Skin epidermis (tissue), 12 donors: ENCODE data around the gene SCRN2.

ENCODE experiments used
- H3K27ac ChIP-seq, 21 experiments: fragments of 200-600 bp; sonication (generic) in 11 of 21; one replicate each; pipeline ENCODE4 v1.5.0; 2020; ENCODE audit warnings: mild to moderate bottlenecking in 3 of 21, inconsistent platforms in 2 of 21, moderate library complexity in 2 of 21
- H3K4me3 ChIP-seq, 7 experiments: fragments of 200-600 bp; sonication (generic) in 2 of 7; one replicate each; pipeline ENCODE4 v1.5.0; 2020; ENCODE audit warnings: inconsistent platforms in 2 of 7, mild to moderate bottlenecking in 2 of 7, moderate library complexity in 1 of 7

Gene SCRN2

GRCh38 chr17:47810901-47811635 is 30.0 kb downstream of the SCRN2 start:
- Histone ChIP-seq H3K27ac (peak overlapping the region in 1 of 21 experiments; percentile 24), H3K4me3 (no peak overlapping the region)

DNA sequence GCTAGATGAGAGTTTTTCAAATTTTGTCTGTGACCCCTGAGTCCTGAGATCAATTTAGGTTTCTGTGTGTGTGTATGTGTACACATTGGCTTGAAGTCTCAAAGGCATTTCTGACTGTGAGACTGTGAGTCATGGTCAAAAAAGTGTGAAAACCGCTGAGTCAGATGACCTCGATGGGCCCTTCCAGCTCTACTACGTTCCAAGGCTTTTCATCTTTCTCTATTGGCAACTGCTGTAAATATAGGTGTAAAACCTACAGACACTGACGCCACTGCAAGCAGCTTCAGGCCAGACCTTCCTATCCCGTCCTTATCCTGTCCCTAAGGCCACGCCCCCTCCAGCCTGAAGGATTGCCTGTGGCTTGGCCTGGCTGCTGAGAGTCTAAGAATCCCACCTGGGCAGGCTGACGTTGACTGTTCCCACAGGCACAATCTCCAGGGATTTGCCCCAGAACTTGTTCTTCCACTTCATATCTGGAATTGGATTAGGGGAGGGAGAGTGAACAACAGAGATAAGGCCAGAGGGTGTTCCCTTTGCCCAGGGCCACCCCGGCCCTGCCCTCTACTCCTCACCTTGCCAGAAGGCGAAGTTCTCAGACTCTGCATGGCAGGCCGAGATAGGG is 30.8 kb downstream of the SCRN2 start:
- H3K27ac ChIP-seq = peak overlapping the region in 2 of 21 experiments; percentile 24 to 55
- H3K4me3 ChIP-seq = no peak overlapping the region

DNA sequence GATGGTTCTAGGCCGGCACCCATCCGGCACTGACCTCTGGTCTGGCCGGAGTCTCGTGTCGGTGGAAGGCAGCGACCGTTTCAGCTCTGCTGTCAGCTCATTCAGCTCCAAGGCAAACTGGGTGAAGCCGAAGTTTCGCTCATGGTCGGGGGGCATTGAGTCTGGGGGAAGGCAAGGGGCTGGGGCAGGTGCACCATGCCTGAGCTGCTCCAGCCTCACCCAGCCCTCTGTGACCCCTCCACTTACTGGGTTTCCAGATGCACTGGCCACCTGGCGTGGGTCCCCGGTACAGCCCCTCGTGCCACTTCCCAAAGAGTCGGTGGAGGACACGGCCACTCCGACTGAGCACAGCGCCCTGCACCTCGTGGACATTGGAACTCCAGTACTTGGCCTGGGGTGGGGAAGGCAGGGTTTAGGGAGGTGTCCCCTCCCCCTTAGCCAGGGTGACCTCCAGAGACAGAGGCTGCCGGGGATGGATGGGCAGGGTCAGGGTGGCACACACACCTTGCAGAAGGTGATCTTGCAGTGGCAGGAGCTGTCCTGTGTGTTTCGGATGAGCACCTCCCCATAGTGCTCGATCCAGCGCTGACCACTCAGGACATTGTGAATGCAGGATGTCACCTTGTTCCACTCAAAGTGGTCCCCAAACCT is 32.1 kb downstream of the SCRN2 start:
- no peak overlapping the region for H3K27ac ChIP-seq
- no peak overlapping the region for H3K4me3 ChIP-seq

DNA sequence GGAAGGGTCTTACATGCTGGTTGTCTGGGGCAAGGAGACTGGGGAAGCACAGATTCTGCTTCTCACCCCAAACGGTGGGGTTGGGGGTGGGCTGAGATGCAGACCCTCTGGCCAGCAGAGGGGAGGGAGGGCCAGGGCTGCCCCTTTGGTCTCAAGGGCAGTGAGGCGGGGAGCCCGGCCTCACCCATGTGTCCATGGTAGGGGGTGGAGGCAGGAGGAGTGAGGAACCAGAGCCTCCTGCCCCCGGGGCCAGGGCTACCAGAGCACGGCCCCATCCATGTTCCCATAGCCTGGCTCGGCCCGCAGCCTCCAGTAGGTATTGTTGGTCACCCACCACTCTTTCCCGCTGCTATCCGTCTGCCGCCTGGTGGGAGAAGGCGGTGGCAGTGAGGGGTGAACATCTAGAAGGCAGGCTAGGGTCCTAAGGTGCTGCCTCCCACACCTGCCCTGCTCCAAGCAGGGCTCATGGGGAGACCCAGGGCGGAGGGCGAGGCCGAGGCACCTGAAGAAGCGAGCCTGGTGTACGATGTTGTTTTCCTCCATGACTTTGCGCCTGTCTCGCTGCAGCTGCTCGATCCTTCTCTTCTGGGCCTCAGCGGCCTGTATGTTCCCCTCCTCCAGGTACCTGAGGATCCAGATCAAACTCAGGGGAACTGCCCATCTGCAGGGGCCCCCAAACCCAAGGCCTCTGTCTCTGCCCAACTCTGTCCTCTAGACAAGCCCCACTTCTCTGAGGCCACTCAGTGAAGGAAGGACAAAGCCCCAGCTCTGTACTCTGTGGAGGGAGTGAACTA is 32.8 kb downstream of the SCRN2 start:
- no peak overlapping the region for H3K27ac ChIP-seq
- H3K4me3 ChIP-seq = no peak overlapping the region

- H3K27ac ChIP-seq = no peak overlapping the region
- H3K4me3 ChIP-seq = no peak overlapping the region
Measured at GRCh38 chr17:47807421-47807820, 33.7 kb downstream of the SCRN2 start.

GRCh38 chr17:47806913-47807255 is 34.2 kb downstream of the SCRN2 start:
- no peak overlapping the region for H3K4me3 ChIP-seq
- no peak overlapping the region for H3K27ac ChIP-seq

GRCh38 chr17:47806026-47806912 is 34.8 kb downstream of the SCRN2 start:
- H3K4me3 ChIP-seq = no peak overlapping the region
- H3K27ac ChIP-seq = no peak overlapping the region

DNA sequence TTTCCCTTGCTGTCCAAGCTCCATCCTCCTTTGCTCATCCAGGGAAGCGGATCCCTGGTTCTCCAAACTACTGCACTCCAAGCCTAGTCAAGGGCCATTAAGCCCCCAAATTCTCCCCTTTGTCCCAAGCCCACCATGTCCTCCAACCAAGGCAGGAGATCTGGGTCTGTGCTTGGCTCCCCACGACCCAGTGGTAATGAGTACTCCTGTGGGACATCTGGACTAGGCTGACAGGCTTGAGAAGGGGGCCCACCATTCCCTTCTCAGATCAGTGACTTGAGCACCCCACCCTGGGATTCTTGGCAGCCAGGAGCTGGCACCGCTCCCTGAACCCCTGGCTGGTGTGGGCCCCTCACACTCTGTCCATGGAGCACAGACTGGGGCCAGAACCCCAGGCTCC is 36.6 kb downstream of the SCRN2 start:
- Histone ChIP-seq H3K4me3 (no peak overlapping the region), H3K27ac (no peak overlapping the region)

GRCh38 chr17:47803751-47804150 is 37.3 kb downstream of the SCRN2 start:
- H3K27ac ChIP-seq = no peak overlapping the region
- H3K4me3 ChIP-seq = no peak overlapping the region

GRCh38 chr17:47803201-47803600 is 37.9 kb downstream of the SCRN2 start:
- H3K4me3 ChIP-seq = no peak overlapping the region
- no peak overlapping the region for H3K27ac ChIP-seq

DNA sequence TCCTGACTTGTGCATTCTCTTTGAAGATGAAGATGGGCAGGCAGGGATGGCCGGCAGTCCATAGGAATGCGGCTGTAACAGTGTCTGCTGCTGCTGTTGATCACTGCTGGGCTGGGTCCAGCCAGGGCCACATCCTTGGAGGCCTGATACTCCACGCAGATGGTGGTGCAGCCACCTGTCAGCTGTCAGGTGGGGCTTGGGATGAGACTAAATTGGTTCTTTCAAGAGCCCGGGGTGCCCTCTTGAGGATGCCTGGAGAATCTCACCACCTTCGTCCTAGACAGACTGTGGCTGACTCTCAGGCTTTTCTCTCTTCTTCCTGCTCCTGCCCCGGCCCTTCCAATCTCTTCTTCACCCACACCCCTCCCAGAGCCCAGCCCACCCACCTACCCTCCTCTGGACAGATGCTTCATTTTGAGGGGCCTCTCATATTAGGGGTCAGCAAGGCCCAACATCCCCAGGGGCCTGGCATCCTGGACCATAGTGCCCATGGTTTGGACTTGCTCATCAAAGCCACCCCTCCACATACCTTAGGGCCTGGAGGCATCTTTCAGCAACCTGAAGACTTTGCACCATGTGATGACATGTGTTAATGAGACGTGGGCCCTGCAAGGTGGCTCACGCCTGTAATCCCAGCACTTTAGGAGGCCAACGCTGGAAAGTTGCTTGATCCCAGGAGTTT is 38.6 kb downstream of the SCRN2 start:
- no peak overlapping the region for H3K4me3 ChIP-seq

DNA sequence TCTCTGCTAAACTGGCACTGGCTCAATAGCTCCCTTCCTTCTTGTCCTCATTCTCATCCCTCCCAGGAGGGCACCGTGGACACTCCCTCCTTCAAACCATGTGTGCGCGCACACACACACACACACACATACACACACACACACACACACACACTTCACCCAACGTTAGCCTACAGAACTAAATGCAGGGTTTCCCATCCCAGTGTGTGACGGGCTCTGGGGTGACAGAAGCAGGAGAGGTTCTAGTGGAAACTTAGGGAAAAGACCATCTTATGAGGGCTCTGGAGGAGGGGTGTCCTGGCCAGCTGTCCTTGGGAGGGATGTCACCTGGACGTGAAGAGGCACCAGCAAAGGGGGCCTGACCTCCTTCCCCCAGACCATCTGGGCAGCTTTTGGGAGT is 39.2 kb downstream of the SCRN2 start:
- Histone ChIP-seq H3K4me3 (no peak overlapping the region), H3K27ac (no peak overlapping the region)

More for the DNA sequence above, 38.6 kb downstream of the SCRN2 start:
- no peak overlapping the region for H3K27ac ChIP-seq

DNA sequence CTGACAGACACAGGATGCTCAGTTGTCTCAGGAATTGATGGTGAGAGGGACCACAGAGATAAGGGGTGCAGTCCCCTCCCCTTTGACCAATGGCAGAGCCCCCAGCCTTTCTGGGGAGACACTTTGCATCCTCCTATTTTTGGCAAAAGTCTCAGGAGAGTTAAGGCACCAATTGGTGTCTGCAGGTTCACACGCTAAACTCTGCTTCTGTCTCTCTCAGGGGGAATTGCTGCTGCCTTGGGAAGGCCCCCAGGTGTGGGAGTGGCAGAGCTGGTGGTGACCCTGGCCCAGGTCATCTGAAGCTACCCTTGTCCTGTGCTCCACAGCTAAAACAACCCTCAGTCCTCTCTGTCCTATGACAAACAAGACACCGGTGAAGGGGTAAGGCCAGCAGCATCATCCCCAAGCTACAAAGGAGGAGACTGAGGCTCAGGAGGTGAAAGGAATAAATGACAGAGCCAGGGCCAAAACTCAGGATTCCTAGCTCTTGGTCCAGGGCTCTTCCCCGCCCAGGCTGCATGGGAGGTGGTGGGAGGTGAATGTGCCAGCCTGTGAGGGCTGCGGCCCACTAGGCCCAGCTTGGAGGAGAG is 39.8 kb downstream of the SCRN2 start:
- Histone ChIP-seq H3K27ac (no peak overlapping the region), H3K4me3 (no peak overlapping the region)

DNA sequence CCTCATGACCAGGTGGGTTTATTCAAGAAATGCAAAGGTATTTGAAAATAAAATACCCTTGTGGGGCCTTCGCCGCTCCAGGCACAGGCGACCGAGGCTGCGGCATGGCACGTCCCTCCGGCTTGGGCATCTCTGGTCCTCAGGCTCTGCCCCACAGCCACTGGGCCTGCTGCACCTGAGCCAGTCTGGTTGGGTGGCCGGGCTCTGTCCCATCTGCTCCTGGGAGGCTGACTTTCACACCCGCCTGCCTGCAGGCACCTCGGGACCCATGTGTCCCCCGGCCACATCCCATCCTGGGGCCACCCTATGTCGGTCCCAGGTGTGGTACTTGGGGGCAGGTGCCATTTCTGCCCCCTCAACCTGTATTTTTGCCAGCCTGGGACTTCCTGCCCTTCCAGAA is 40.4 kb downstream of the SCRN2 start:
- no peak overlapping the region for H3K27ac ChIP-seq
- no peak overlapping the region for H3K4me3 ChIP-seq

GRCh38 chr17:47797797-47798196 is 43.3 kb downstream of the SCRN2 start:
- H3K4me3 ChIP-seq = no peak overlapping the region
- H3K27ac ChIP-seq = no peak overlapping the region

DNA sequence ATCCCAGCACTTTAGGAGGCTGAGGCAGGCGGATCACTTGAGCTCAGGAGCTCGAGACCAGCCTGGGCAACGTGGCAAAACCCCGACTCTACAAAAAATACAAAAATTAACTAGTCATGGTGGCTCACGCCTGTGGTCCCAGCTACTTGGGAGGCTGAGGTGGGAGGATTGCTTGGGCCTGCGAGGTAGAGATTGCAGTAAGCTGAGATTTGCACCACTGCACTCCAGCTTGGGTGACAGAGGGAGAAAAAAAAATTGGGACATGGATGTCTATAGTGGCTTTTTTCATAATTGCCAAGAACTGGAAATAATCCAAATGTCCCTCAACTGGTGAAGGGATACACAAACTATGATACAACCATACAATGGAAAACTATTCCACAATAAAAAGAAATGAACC is 48.1 kb downstream of the SCRN2 start:
- H3K27ac ChIP-seq = no peak overlapping the region
- H3K4me3 ChIP-seq = no peak overlapping the region

GRCh38 chr17:47792457-47792856 is 48.6 kb downstream of the SCRN2 start:
- no peak overlapping the region for H3K27ac ChIP-seq

DNA sequence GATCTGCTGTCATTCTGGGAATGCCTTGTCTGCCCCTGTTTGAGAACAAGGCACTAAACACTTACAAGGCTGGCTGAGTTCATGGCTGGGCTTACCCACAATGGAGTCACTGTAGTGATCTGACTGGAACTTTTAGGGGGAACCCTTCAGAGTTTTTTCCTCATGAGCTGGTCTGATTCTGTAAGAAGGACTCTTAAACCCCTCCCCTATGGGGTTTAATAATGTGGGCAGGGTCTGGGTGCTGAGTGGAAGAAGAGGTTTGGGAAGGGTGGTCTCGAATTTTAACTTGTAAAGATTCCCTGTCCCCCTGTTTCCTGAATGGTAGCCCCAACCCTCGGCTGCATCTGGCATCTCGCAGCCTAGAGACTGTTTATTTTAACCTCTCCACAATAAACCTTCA is 50.0 kb downstream of the SCRN2 start:
- Histone ChIP-seq H3K4me3 (no peak overlapping the region), H3K27ac (no peak overlapping the region)

More at GRCh38 chr17:47792457-47792856, 48.6 kb downstream of the SCRN2 start:
- no peak overlapping the region for H3K4me3 ChIP-seq
